GM19452 (cell line): ENCODE data around the gene APC2.
"Not testable (repeated sequence)": the region's sequence is repeated elsewhere in the genome, so short reads cannot be mapped to it uniquely, and the experiment has no call there.

ENCODE experiments used
- ATAC-seq: cut with Tn5 transposase; IDR thresholded peaks from one replicate; pipeline ENCODE4 v1.9.1; 2021; ENCODE audit not compliant: unreplicated experiment

Gene APC2

GRCh38 chr19:1507763-1508506 is 58.0 kb downstream of the APC2 start:
- no peak for ATAC-seq

- no peak for ATAC-seq
Measured at GRCh38 chr19:1508507-1508856, 58.6 kb downstream of the APC2 start.

GRCh38 chr19:1509602-1510441 is 59.9 kb downstream of the APC2 start:
- ATAC-seq, result no peak

GRCh38 chr19:1510442-1510806 is 60.5 kb downstream of the APC2 start:
- no peak for ATAC-seq

- no peak for ATAC-seq
Measured at GRCh38 chr19:1510807-1511206, 60.9 kb downstream of the APC2 start.

- ATAC-seq, result no peak
Measured at GRCh38 chr19:1511318-1512317, 61.7 kb downstream of the APC2 start.

GRCh38 chr19:1512671-1513498 is 63.0 kb downstream of the APC2 start, which contains the start of gene ADAMTSL5:
TSS of gene ADAMTSL5 (minus strand) at chr19:1513019. CDS start at chr19:1510943, 2,076 bp downstream.
- ATAC-seq, result no peak

- no peak for ATAC-seq
Measured at GRCh38 chr19:1513499-1514294, 63.8 kb downstream of the APC2 start.

- no peak for ATAC-seq
Measured at GRCh38 chr19:1514295-1514661, 64.4 kb downstream of the APC2 start.

GRCh38 chr19:1514986-1515721 is 65.2 kb downstream of the APC2 start:
- no peak for ATAC-seq

- no peak for ATAC-seq
Measured at GRCh38 chr19:1516395-1516753, 66.5 kb downstream of the APC2 start.

GRCh38 chr19:1518471-1518870 is 68.5 kb downstream of the APC2 start:
- no peak for ATAC-seq

- not testable (repeated sequence) for ATAC-seq
Measured at GRCh38 chr19:1519802-1520201, 69.9 kb downstream of the APC2 start.

GRCh38 chr19:1520203-1520780 is 70.4 kb downstream of the APC2 start:
- ATAC-seq, result no peak

- no peak for ATAC-seq
Measured at GRCh38 chr19:1521636-1522035, 71.7 kb downstream of the APC2 start.

GRCh38 chr19:1522061-1522460 is 72.1 kb downstream of the APC2 start:
- no peak for ATAC-seq

- no peak for ATAC-seq
Measured at GRCh38 chr19:1522838-1523237, 72.9 kb downstream of the APC2 start.
